ENCODE data around the gene PMS1. TPM values are rescaled to one million over a fixed set of nuclear protein-coding genes. Genes with fewer than 3 reads are reported as not detected.
"Not testable (repeated sequence)": the region's sequence is repeated elsewhere in the genome, so short reads cannot be mapped to it uniquely, and the experiment has no call there.

The PMS1 gene
- total RNA-seq = 11.0 TPM
- long read RNA-seq, transcript PMS1-213 (13 exons, 3,225 nt) = major isoform, 17 of 31 reads
- long read RNA-seq, partial matches to known transcripts = 0 of 31 reads
- long read RNA-seq, other reads (novel, unspliced or antisense) = 11 of 31 reads

DNA sequence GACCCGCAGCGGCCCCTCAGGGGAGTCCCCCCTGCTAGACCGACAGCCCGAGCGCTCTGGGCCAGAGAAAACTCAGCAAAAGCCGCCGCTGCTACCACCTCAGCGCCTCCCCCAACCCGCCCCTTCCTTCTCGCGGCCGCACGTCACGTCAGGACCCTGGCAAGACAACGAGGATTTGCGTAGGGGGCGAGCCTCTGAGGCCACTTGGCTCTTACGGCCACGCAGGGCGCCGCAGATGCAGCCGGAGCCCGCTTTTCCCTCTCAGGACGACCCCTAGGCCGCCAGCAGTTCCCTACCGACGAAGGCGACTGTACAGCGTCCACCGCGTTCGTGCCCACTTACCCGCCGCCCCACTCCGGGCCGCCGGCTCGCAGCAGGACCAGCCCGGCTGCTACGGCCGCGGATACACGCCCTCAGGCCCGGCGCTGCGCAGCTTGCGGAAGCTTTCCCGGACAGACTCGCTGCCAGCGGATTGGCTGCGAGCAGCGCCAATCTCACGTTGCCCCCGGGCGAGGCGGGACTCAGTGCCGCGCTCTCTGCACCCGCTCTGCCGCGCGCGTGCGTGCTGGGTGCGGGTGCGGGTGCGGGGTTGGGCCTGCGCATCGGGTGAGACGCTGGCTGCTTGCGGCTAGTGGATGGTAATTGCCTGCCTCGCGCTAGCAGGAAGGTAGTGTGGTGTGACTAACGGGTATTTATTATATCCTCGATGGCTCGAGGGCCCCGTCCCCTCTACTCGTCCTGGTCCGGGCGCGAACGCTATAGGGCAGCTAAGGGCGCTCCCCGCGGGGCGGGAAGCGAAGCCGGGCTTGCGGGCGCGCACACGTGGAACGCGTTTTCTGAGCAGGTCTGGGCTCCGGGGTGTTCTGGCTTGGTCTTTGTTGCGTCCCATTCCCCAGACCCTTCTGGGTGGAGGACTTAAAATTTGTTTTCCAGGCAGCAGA is at the start of gene PMS1, which contains the start of gene ORMDL1:
PMS1 (plus strand) TSS at position 524 of the 941 bp plus-strand sequence. CDS start 7,360 bp downstream, outside the sequence.
ORMDL1 (minus strand) TSS at position 413 of the 941 bp plus-strand sequence. CDS start 1,744 bp downstream, outside the sequence.
- Histone ChIP-seq H3K36me3 (peaks cover 29% of the 10 kb centered on the region), H3K27me3 (ENCODE audit: low read depth) (no peaks in the 10 kb centered on the region), H3K9me3 (replicated peaks) (no peaks in the 10 kb centered on the region), H3K4me3 (peak within 1 kb of the TSS; percentile 81), H3K4me1 (peaks cover 58% of the 10 kb centered on the region), H3K27ac (replicated peaks) (peak within 1 kb of the TSS; percentile 97)
- intact Hi-C loops (cut with micrococcal nuclease) = no loop called here
- TF ChIP-seq, protein P1, sequence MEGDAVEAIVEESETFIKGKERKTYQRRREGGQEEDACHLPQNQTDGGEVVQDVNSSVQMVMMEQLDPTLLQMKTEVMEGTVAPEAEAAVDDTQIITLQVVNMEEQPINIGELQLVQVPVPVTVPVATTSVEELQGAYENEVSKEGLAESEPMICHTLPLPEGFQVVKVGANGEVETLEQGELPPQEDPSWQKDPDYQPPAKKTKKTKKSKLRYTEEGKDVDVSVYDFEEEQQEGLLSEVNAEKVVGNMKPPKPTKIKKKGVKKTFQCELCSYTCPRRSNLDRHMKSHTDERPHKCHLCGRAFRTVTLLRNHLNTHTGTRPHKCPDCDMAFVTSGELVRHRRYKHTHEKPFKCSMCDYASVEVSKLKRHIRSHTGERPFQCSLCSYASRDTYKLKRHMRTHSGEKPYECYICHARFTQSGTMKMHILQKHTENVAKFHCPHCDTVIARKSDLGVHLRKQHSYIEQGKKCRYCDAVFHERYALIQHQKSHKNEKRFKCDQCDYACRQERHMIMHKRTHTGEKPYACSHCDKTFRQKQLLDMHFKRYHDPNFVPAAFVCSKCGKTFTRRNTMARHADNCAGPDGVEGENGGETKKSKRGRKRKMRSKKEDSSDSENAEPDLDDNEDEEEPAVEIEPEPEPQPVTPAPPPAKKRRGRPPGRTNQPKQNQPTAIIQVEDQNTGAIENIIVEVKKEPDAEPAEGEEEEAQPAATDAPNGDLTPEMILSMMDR (IDR thresholded peaks at IDR 0.05; ENCODE audit: borderline replicate concordance) = no peak
- peak; percentile 97 for DNase-seq

DNA sequence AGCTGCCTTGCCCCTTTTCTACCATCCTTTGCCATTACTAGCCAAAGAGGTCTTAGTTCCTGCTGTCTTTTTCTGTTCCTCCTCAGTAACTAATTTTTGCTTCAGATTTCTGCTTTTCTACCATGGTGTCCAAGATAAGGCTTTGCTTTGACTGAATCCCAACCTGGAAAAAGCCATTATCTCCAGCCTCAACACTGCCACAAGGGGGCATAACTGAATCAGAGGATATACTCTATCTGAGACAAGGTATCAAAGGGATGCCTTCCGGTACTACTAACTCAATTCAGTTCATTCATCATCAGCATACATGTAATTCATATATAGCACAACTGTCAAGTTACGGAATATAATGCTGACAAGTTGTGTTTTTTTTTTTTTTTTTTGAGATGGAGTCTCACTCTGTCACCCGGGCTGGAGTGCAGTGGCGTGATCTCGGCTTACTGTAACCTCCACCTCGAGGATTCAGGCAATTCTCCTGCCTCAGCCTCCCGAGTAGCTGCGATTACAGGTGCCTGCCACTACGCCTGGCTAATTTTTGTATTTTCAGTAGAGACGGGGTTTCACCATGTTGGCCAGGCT is 33.1 kb upstream of the PMS1 start:
- no peaks in the 10 kb centered on the region for H3K9me3 ChIP-seq (replicated peaks)
- H3K36me3 ChIP-seq = peaks cover 78% of the 10 kb centered on the region
- TF ChIP-seq, protein P1 (IDR thresholded peaks at IDR 0.05; ENCODE audit: borderline replicate concordance) = peak; percentile 57
- H3K4me3 ChIP-seq = no peak overlapping the region
- intact Hi-C loops (cut with micrococcal nuclease) = no loop called here
- H3K4me1 ChIP-seq = peaks cover 6% of the 10 kb centered on the region
- no peak overlapping the region for H3K27ac ChIP-seq (replicated peaks)
- no peaks in the 10 kb centered on the region for H3K27me3 ChIP-seq (ENCODE audit: low read depth)
- DNase-seq = no peak

DNA sequence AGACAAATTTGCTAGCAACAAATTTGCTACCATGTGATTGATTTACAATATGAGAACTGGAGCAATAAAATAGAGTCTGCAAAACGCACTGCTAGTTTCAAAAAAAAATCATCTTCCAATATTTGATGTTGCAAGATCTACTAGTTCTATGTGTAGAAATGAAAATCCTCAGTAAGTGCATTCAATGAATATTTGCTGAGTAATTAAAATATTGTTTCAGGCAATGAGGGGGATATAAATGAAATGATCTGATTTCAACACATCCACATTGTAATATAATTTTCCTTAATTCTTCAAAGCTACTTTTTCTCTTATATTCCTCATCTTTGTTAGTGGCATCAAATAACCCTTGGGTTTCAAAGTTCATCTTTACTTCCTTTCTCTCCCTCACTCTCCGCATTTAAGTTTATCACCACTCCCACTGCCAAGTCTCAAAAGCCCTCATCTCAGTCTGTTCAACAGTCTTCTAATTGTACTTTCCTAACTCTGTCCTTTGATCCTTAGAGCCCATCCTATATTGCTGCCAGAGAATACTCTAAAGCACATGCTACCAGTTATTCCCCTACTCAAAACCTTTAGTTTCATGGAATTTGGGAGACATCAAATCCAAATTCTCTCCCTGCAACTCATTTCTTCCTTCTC is 27.8 kb upstream of the PMS1 start:
- Histone ChIP-seq H3K4me3 (no peak overlapping the region), H3K27ac (replicated peaks) (no peak overlapping the region), H3K27me3 (ENCODE audit: low read depth) (no peaks in the 10 kb centered on the region), H3K4me1 (peaks cover 12% of the 10 kb centered on the region), H3K36me3 (peaks cover 48% of the 10 kb centered on the region), H3K9me3 (replicated peaks) (no peaks in the 10 kb centered on the region)
- no peak for DNase-seq
- TF ChIP-seq, protein P1 (IDR thresholded peaks at IDR 0.05; ENCODE audit: borderline replicate concordance) = no peak
- intact Hi-C loops (cut with micrococcal nuclease) = no loop called here

DNA sequence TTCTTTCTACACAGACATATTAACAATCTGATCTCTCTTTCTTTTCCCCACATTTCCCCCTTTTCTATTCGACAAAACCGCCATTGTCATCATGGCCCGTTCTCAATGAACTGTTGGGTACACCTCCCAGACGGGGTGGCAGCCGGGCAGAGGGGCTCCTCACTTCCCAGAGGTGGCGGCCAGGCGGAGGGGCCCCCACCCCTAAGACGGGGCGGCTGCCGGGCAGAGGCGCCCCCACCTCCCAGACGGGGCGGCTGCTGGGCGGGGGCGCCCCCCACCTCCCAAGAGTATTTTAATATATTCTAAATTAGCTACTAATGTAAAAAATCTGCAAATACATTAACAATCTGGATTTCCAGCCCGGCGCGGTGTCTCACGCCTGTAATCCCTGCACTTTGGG is 24.1 kb upstream of the PMS1 start:
- H3K27me3 ChIP-seq (ENCODE audit: low read depth); DNase-seq; H3K4me3 ChIP-seq; H3K27ac ChIP-seq (replicated peaks); intact Hi-C loops (cut with micrococcal nuclease); H3K9me3 ChIP-seq (replicated peaks): not testable (repeated sequence)
- Histone ChIP-seq H3K4me1 (peaks cover 36% of the 10 kb centered on the region), H3K36me3 (peaks cover 16% of the 10 kb centered on the region)

DNA sequence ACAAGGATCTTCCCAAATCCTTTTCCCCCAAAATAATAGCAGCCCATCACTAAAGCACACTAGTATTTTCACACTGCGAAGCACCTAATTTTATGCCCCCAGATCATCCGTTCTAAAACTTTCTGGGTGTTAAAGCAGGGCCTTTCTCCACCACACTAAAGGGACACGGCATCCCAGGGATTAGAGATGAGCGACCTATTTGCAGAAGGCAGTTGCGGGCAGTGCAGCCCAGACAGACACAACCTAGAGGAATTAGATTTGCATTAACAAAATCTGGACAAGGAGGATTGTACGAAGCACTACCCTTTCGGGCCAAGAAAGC is 22.1 kb upstream of the PMS1 start:
- H3K27me3 ChIP-seq (ENCODE audit: low read depth) = no peaks in the 10 kb centered on the region
- H3K9me3 ChIP-seq (replicated peaks) = no peaks in the 10 kb centered on the region
- peak overlapping the region; percentile 94 for H3K27ac ChIP-seq (replicated peaks)
- intact Hi-C loops (cut with micrococcal nuclease) = no loop called here
- peaks cover 30% of the 10 kb centered on the region for H3K4me1 ChIP-seq
- DNase-seq = no peak
- H3K36me3 ChIP-seq = peaks cover 18% of the 10 kb centered on the region
- TF ChIP-seq, protein P1 (IDR thresholded peaks at IDR 0.05; ENCODE audit: borderline replicate concordance) = no peak
- peak overlapping the region; percentile 86 for H3K4me3 ChIP-seq

Data from left ventricle myocardium inferior (tissue), 1 donor.